H1 (cell line): ENCODE measurements around the gene TANC1.

Source experiments
- BACH1 ChIP-seq: IDR thresholded peaks from 2 replicates; pipeline ENCODE4 v1.6.1; 2012; ENCODE audit warnings: low read length, improper control_type of control experiment
- CEBPB ChIP-seq: IDR thresholded peaks from 2 replicates; pipeline ENCODE4 v1.6.1; 2012; ENCODE audit warnings: low read depth, low read length
- EGR1 ChIP-seq: IDR thresholded peaks from 2 replicates; pipeline ENCODE4 v1.6.1; 2011; ENCODE audit warnings: low read depth, low read length, borderline replicate concordance
- EP300 ChIP-seq, 2 experiments: IDR thresholded peaks; 1 replicate in 1 of 2; 2 replicates in 1 of 2; pipeline ENCODE4 v1.6.1; 2011 to 2012; ENCODE audit warnings: low read depth in 2 of 2, low read length in 2 of 2, mild to moderate bottlenecking in 2 of 2, borderline replicate concordance in 1 of 2, inconsistent platforms in 1 of 2, moderate library complexity in 1 of 2
- GABPA ChIP-seq: IDR thresholded peaks from 2 replicates; pipeline ENCODE4 v1.6.1; 2011; ENCODE audit warnings: mild to moderate bottlenecking, low read length, moderate library complexity, borderline replicate concordance; ENCODE audit not compliant: insufficient read depth
- NANOG ChIP-seq: IDR thresholded peaks from 2 replicates; pipeline ENCODE4 v1.6.1; 2011; ENCODE audit warnings: low read length, low read depth, mild to moderate bottlenecking, inconsistent platforms; ENCODE audit not compliant: insufficient read depth, poor library complexity, severe bottlenecking
- POLR2A ChIP-seq, 2 experiments: IDR thresholded peaks; 1 replicate in 1 of 2; 2 replicates in 1 of 2; pipeline ENCODE4 v1.6.1; 2011; ENCODE audit warnings: low read depth in 2 of 2, low read length in 2 of 2, mild to moderate bottlenecking in 2 of 2; ENCODE audit errors: control extremely low read depth in 1 of 2
- POU5F1 ChIP-seq: IDR thresholded peaks from 2 replicates; pipeline ENCODE4 v1.6.1; 2011; ENCODE audit warnings: low read depth, mild to moderate bottlenecking, low read length, moderate library complexity
- SIX5 ChIP-seq: IDR thresholded peaks from 2 replicates; pipeline ENCODE4 v1.6.1; 2011; ENCODE audit warnings: mild to moderate bottlenecking, low read depth, low read length
- TAF1 ChIP-seq: IDR thresholded peaks from 2 replicates; pipeline ENCODE4 v1.6.1; 2011; ENCODE audit warnings: mild to moderate bottlenecking, low read depth, low read length
- TCF12 ChIP-seq: IDR thresholded peaks from 2 replicates; pipeline ENCODE4 v1.6.1; 2011; ENCODE audit warnings: low read depth, mild to moderate bottlenecking, low read length
- YY1 ChIP-seq: IDR thresholded peaks from 2 replicates; pipeline ENCODE4 v1.6.1; 2011; ENCODE audit warnings: low read depth, mild to moderate bottlenecking, low read length
- ZNF274 ChIP-seq: IDR thresholded peaks from 2 replicates; pipeline ENCODE4 v1.7.0; 2012; ENCODE audit warnings: low read length, borderline replicate concordance; ENCODE audit errors: extremely low read depth
- TF ChIP-seq, protein P1 (sequence below), 3 experiments: IDR thresholded peaks; 1 replicate in 2 of 3; 2 replicates in 1 of 3; pipeline versions ENCODE4 v1.5.1 to v1.6.1; 2011; ENCODE audit warnings: low read length in 3 of 3, mild to moderate bottlenecking in 3 of 3, inconsistent platforms in 2 of 3, low read depth in 1 of 3, moderate library complexity in 1 of 3; ENCODE audit not compliant: insufficient read depth in 1 of 3; ENCODE audit errors: control extremely low read depth in 1 of 3

DNA sequence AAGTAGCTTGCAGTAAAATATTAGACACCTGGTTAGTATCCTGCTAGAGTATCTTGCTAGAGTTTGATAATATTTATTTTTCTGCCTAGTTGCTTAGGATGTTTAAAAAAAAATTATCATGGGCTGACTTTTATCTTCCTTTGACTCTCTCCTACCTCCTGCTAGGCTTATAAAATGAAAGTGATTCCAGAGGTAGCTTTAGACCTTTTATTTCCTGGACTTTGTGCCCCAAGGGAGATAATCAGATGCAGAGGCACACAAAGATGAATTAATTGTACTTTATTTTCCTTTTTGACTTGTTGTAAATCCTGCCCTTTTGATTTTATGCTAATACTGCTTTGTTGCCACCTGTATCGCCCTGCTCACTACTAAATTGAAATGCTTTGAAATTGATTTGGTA, 187.4 kb downstream of the TANC1 start:
- TF ChIP-seq EP300 (IDR thresholded peaks at IDR 0.05; ENCODE audit: borderline replicate concordance in 1 of 2, low read depth in 2 of 2, low read length in 2 of 2) (no peak), TAF1 (no peak), CEBPB (no peak), SIX5 (no peak), TCF12 (no peak), BACH1 (no peak), EGR1 (no peak), NANOG (no peak), POLR2A (IDR thresholded peaks at IDR 0.05; ENCODE audit: control extremely low read depth in 1 of 2, low read depth in 2 of 2, low read length in 2 of 2) (no peak), POU5F1 (no peak), GABPA (no peak), ZNF274 (no peak), YY1 (no peak)
- TF ChIP-seq, protein P1, sequence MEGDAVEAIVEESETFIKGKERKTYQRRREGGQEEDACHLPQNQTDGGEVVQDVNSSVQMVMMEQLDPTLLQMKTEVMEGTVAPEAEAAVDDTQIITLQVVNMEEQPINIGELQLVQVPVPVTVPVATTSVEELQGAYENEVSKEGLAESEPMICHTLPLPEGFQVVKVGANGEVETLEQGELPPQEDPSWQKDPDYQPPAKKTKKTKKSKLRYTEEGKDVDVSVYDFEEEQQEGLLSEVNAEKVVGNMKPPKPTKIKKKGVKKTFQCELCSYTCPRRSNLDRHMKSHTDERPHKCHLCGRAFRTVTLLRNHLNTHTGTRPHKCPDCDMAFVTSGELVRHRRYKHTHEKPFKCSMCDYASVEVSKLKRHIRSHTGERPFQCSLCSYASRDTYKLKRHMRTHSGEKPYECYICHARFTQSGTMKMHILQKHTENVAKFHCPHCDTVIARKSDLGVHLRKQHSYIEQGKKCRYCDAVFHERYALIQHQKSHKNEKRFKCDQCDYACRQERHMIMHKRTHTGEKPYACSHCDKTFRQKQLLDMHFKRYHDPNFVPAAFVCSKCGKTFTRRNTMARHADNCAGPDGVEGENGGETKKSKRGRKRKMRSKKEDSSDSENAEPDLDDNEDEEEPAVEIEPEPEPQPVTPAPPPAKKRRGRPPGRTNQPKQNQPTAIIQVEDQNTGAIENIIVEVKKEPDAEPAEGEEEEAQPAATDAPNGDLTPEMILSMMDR (IDR thresholded peaks at IDR 0.05; ENCODE audit: control extremely low read depth in 1 of 3, insufficient read depth in 1 of 3, low read depth in 1 of 3, low read length in 3 of 3) = no peak
